Gastrocnemius medialis (tissue), 4 donors: ENCODE results near the gene GPR132.

Experiments used
- CTCF ChIP-seq, 5 experiments: fragments of 450-650 bp in 3 of 5; fragments of 200-600 bp in 2 of 5; sonication (generic) in 2 of 5; IDR thresholded peaks in 4 of 5; conservative IDR thresholded peaks in 1 of 5; 1 replicate in 4 of 5; 2 replicates in 1 of 5; pipeline ENCODE4 v1.5.1; 2016 to 2019; ENCODE audit warnings: antibody characterized with exemption in 5 of 5, mild to moderate bottlenecking in 3 of 5, moderate library complexity in 3 of 5
- POLR2A ChIP-seq, 2 donors: fragments of 450-650 bp; IDR thresholded peaks; one replicate each; pipeline ENCODE4 v1.6.1; 2017; ENCODE audit warnings: antibody characterized with exemption in 2 of 2, mild to moderate bottlenecking in 2 of 2, moderate library complexity in 2 of 2

- TF ChIP-seq POLR2A (IDR thresholded peaks at IDR 0.05) (no peak), CTCF (IDR thresholded peaks at IDR 0.05 in 4 of 5, conservative IDR thresholded peaks at IDR 0.05 in 1 of 5) (no peak)
Observed at GRCh38 chr14:105041841-105042765, 23.1 kb downstream of the GPR132 start.
